HEK293 (cell line): ENCODE measurements around the gene GIT1.

Experiments used
- CTCF ChIP-seq: fragments of 450-650 bp; formaldehyde crosslinking; IDR thresholded peaks from 2 replicates; pipeline ENCODE4 v1.5.1; 2016; ENCODE audit warnings: missing biosample characterization, missing genetic modification characterization
- ZBTB17 ChIP-seq: fragments of 450-650 bp; formaldehyde crosslinking; IDR thresholded peaks from 2 replicates; pipeline ENCODE4 v1.5.1; 2016; ENCODE audit warnings: missing biosample characterization, missing genetic modification characterization
- ZBTB20 ChIP-seq: fragments of 450-650 bp; formaldehyde crosslinking; IDR thresholded peaks from 2 replicates; pipeline ENCODE4 v1.5.1; 2016; ENCODE audit warnings: missing biosample characterization, missing genetic modification characterization
- ZNF623 ChIP-seq: fragments of 450-650 bp; formaldehyde crosslinking; IDR thresholded peaks from 2 replicates; pipeline ENCODE4 v1.5.1; 2016; ENCODE audit warnings: missing biosample characterization, missing genetic modification characterization
- ZNF660 ChIP-seq: fragments of 450-650 bp; IDR thresholded peaks from 2 replicates; pipeline ENCODE4 v1.5.1; 2018; ENCODE audit warnings: missing biosample characterization, mild to moderate bottlenecking, missing genetic modification characterization

GRCh38 chr17:29611351-29612093, 22.1 kb upstream of the GIT1 start:
- TF ChIP-seq ZBTB20 (tag by site-specific recombination): no peak
- no peak for TF ChIP-seq CTCF
- no peak for TF ChIP-seq ZBTB17 (tag by site-specific recombination)
- no peak for TF ChIP-seq ZNF623
- TF ChIP-seq ZNF660 (tag by site-specific recombination): no peak
